MM.1S (cell line): ENCODE data around the gene GNGT1.

ENCODE experiments used
- DNase-seq: peaks from one replicate; pipeline ENCODE4 v3.0.0-alpha.2; 2015
- H2AFZ ChIP-seq: fragments of 300-600 bp; sonication (generic); 2 replicates; pipeline ENCODE4 v1.6.0; 2016; ENCODE audit warnings: antibody characterized with exemption, low read length
- H3F3A ChIP-seq: fragments of 300-600 bp; sonication (generic); 2 replicates; pipeline ENCODE4 v1.6.1; 2016; ENCODE audit warnings: mild to moderate bottlenecking, antibody characterized with exemption, low read length, moderate library complexity, mixed read lengths; ENCODE audit not compliant: insufficient read depth
- H3K27ac ChIP-seq: fragments of 300-600 bp; sonication (generic); 2 replicates; pipeline ENCODE4 v1.5.1; 2016; ENCODE audit warnings: mild to moderate bottlenecking, low read length
- H3K27me3 ChIP-seq: fragments of 300-600 bp; sonication (generic); replicated peaks from 2 replicates; pipeline ENCODE4 v1.6.0; 2016; ENCODE audit warnings: low read length; ENCODE audit not compliant: insufficient read depth
- H3K36me3 ChIP-seq: fragments of 300-600 bp; sonication (generic); replicated peaks from 2 replicates; pipeline ENCODE4 v1.6.1; 2016; ENCODE audit warnings: mild to moderate bottlenecking, low read length, mixed read lengths; ENCODE audit not compliant: insufficient read depth
- H3K4me1 ChIP-seq: fragments of 300-600 bp; sonication (generic); 2 replicates; pipeline ENCODE4 v1.6.1; 2016; ENCODE audit warnings: low read length, mixed read lengths
- H3K4me2 ChIP-seq: fragments of 300-600 bp; sonication (generic); 2 replicates; pipeline ENCODE4 v1.6.0; 2016; ENCODE audit warnings: low read depth, low read length
- H3K4me3 ChIP-seq: fragments of 300-600 bp; sonication (generic); 2 replicates; pipeline ENCODE4 v1.5.1; 2016; ENCODE audit warnings: low read length, mixed read lengths
- H3K79me2 ChIP-seq: fragments of 300-600 bp; sonication (generic); 2 replicates; pipeline ENCODE4 v1.6.1; 2016; ENCODE audit warnings: mixed run types, low read length, mixed read lengths
- H3K9ac ChIP-seq: fragments of 300-600 bp; sonication (generic); 2 replicates; pipeline ENCODE4 v1.6.1; 2016; ENCODE audit warnings: low read length, mixed read lengths
- H3K9me2 ChIP-seq: fragments of 300-600 bp; sonication (generic); replicated peaks from 2 replicates; pipeline ENCODE4 v1.6.1; 2016; ENCODE audit warnings: mild to moderate bottlenecking, low read length, mixed read lengths; ENCODE audit not compliant: insufficient read depth
- H3K9me3 ChIP-seq: fragments of 300-600 bp; sonication (generic); replicated peaks from 2 replicates; pipeline ENCODE4 v1.6.1; 2016; ENCODE audit warnings: mild to moderate bottlenecking, low read length, mixed read lengths; ENCODE audit not compliant: insufficient read depth
- H4K20me1 ChIP-seq: fragments of 300-600 bp; sonication (generic); 2 replicates; pipeline ENCODE4 v1.6.1; 2016; ENCODE audit warnings: mild to moderate bottlenecking, low read length, moderate library complexity, mixed read lengths; ENCODE audit not compliant: insufficient read depth
- EZH2 ChIP-seq: fragments of 300-600 bp; sonication (generic); optimal IDR thresholded peaks from 2 replicates; pipeline ENCODE3; 2017; ENCODE audit warnings: low read depth, mild to moderate bottlenecking, antibody characterized with exemption, low read length, mixed read lengths
- EZH2phosphoT487 ChIP-seq: fragments of 300-600 bp; sonication (generic); IDR thresholded peaks from 2 replicates; pipeline ENCODE4 v1.6.1; 2018; ENCODE audit warnings: antibody characterized with exemption, low read length
- TF ChIP-seq, protein P1 (sequence below): fragments of 300-600 bp; sonication (generic); IDR thresholded peaks from 2 replicates; pipeline ENCODE4 v1.5.1; 2016; ENCODE audit warnings: antibody characterized with exemption, low read length, mixed read lengths

GNGT1 gene

DNA sequence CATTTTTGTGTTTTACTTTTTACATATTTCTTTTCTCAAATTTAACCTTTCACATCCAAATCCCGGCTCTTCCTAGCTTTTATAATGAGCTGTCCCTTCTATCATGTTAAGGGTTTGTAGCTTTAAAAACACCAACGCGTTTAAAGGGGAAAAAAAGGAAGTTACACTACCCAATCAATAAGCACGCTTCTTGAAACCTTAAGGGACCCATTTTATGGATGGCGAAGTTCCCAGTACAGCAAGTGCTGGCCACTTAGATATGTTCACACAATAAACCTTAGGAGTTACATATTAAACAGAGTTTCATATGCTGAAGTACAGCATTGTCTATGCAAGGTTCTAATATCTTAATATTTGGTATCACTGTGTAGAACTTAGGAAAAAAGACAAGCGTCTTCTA lies 16.9 kb downstream of the GNGT1 start:
- Histone ChIP-seq H3K9me3 (no peaks in the 10 kb centered on the region), H4K20me1 (no peaks in the 10 kb centered on the region), H2AFZ (no peak overlapping the region), H3K36me3 (no peaks in the 10 kb centered on the region), H3F3A (no peaks in the 10 kb centered on the region), H3K4me2 (no peak overlapping the region), H3K27me3 (no peaks in the 10 kb centered on the region), H3K4me1 (no peaks in the 10 kb centered on the region), H3K9me2 (no peaks in the 10 kb centered on the region), H3K27ac (no peak overlapping the region), H3K4me3 (no peak overlapping the region), H3K9ac (no peak overlapping the region), H3K79me2 (no peaks in the 10 kb centered on the region)
- DNase-seq: no peak
- TF ChIP-seq EZH2phosphoT487 (no peak), EZH2 (no peak)
- TF ChIP-seq, protein P1, sequence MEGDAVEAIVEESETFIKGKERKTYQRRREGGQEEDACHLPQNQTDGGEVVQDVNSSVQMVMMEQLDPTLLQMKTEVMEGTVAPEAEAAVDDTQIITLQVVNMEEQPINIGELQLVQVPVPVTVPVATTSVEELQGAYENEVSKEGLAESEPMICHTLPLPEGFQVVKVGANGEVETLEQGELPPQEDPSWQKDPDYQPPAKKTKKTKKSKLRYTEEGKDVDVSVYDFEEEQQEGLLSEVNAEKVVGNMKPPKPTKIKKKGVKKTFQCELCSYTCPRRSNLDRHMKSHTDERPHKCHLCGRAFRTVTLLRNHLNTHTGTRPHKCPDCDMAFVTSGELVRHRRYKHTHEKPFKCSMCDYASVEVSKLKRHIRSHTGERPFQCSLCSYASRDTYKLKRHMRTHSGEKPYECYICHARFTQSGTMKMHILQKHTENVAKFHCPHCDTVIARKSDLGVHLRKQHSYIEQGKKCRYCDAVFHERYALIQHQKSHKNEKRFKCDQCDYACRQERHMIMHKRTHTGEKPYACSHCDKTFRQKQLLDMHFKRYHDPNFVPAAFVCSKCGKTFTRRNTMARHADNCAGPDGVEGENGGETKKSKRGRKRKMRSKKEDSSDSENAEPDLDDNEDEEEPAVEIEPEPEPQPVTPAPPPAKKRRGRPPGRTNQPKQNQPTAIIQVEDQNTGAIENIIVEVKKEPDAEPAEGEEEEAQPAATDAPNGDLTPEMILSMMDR: no peak

DNA sequence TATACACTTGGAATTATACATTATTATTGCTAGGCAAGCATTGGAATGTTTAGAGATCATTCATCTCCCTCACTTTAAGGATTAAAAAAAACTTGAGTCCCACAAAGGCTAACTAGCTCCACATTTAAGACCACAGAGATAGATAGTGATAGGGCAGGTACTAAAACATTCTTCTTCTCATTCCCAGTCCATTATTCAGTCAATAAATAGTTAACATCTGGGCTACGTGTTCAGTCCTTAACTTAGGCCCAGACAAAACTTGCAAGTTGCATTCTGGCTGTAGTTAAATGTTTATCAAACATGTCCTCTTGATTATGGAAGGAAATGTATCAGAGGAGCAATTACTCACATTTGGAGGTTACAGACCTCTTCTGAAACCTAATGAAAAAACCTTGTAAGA lies 17.6 kb downstream of the GNGT1 start:
- Histone ChIP-seq H3K27ac (no peak overlapping the region), H3K9me2 (no peaks in the 10 kb centered on the region), H2AFZ (no peak overlapping the region), H3K79me2 (no peaks in the 10 kb centered on the region), H3K9me3 (no peaks in the 10 kb centered on the region), H3K4me3 (no peak overlapping the region), H3K36me3 (no peaks in the 10 kb centered on the region), H3K9ac (no peak overlapping the region), H4K20me1 (no peaks in the 10 kb centered on the region), H3K4me2 (no peak overlapping the region), H3K4me1 (no peaks in the 10 kb centered on the region), H3F3A (no peaks in the 10 kb centered on the region), H3K27me3 (no peaks in the 10 kb centered on the region)
- TF ChIP-seq, protein P1: no peak
- TF ChIP-seq EZH2phosphoT487 (no peak), EZH2 (no peak)
- no peak for DNase-seq

DNA sequence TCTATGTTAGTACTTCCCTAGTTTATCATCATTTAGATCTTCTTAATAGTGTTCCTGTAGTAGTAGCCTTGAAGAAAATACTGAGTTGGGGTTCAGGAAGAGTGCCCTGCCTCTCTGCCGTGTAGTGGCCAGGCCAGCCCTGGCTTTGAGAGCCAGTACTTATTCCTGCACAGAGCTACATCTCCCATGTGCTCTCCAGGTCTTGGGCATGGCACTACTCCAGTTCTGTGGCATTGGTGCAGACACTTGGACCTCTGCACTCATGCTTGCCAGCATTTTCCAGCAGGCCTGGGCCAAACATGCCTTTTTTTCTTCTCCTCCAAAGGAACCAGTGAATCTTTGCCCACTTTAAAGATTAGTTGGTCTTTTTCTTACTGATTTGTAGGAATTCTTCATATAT lies 20.4 kb downstream of the GNGT1 start:
- no peak overlapping the region for H3K27ac ChIP-seq
- no peaks in the 10 kb centered on the region for H4K20me1 ChIP-seq
- H3K27me3 ChIP-seq: no peaks in the 10 kb centered on the region
- H3K36me3 ChIP-seq: no peaks in the 10 kb centered on the region
- TF ChIP-seq EZH2 (no peak), EZH2phosphoT487 (no peak)
- TF ChIP-seq, protein P1: no peak
- no peak for DNase-seq
- H3F3A ChIP-seq: no peaks in the 10 kb centered on the region
- H3K79me2 ChIP-seq: no peaks in the 10 kb centered on the region
- H3K9me2 ChIP-seq: no peaks in the 10 kb centered on the region
- H3K9me3 ChIP-seq: no peaks in the 10 kb centered on the region
- H3K4me1 ChIP-seq: no peaks in the 10 kb centered on the region
- no peak overlapping the region for H2AFZ ChIP-seq
- no peak overlapping the region for H3K4me2 ChIP-seq
- no peak overlapping the region for H3K9ac ChIP-seq
- H3K4me3 ChIP-seq: no peak overlapping the region
